Measurements from ENCODE around the gene TACR1. TPM values are rescaled to one million over a fixed set of nuclear protein-coding genes. Genes with fewer than 3 reads are reported as not detected.
"Not testable (repeated sequence)": the region's sequence is repeated elsewhere in the genome, so short reads cannot be mapped to it uniquely, and the experiment has no call there.

TACR1 gene
- total RNA-seq, 1 donor from 2014 or later, result not detected

DNA sequence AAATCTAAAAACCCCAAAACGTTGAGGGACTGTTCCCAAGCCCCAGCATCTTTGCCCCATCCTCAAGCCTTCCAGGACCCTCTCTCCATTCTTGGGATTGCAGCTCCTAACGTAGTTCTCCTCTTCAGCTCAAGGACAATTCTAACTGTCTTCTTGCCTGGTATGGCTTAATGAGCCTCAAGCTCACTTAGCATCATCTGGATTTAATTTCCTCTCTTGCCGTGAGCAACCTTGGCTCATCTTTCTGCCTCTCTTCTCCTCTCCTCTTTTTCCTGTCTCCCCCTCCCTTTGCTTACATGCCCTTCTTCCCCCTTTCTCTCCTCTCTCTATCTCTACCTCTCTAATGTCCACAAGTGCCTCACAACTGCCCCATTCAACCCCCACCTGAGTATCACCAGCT, 44.2 kb downstream of the TACR1 start:
- intact Hi-C loops (cut with DNase I), result no loop called here
- DNase-seq (ENCODE audit: low spot score), result no peak

DNA sequence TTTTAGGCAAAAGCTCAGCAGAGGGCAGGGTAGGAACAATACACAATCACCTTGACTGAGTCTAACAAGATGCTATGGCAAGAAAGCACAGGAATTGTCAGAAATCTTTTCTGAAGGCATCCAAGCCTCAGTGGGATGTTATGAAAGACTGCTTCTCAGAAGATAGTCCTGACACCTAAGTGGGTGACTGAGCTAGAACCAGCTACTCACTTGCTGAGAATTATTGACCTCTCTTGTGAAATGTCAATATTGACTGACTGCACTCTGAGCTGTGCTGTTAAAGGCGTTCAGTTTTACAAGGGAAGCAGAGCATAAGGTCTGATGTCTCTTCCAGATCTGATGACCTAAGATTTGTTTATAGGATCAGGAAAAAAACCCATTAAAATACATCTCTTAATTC, 46.1 kb downstream of the TACR1 start:
- intact Hi-C loops (cut with DNase I), result no loop called here
- no peak for DNase-seq (ENCODE audit: low spot score)

DNA sequence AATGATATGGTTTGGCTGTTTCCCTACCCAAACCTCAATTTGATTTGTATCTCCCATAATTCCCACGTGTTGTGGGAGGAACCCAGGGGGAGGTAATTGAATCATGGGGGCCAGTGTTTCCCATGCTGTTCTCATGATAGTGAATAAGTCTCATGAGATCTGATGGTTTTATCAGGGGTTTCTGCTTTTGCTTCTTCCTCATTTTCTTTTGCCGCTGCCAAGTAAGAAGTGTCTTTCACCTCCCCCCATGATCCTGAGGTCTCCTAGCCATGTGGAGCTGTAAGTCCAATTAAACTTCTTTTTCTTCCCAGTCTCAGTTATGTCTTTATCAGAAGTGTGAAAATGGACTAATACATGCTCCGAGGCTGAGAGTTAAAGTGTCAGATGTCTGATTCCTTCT, 47.1 kb downstream of the TACR1 start:
- intact Hi-C loops (cut with DNase I); DNase-seq (ENCODE audit: low spot score): not testable (repeated sequence)

DNA sequence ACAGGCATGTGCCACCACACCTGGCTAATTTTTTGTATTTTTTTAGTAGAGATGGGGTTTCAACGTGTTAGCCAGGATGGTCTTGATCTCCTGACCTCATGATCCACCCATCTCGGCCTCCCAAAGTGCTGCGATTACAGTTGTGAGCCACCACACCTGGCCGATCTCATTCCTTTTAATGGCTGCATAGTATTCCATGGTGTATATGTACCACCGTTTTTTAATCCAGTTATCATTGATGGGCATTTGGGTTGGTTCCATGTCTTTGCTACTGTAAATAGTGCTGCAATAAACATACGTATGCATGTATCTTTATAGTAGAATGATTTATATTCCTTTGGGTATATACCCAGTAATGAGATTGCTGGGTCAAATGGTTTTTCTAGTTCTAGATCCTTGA, 51.4 kb downstream of the TACR1 start:
- intact Hi-C loops (cut with DNase I), result not testable (repeated sequence)

DNA sequence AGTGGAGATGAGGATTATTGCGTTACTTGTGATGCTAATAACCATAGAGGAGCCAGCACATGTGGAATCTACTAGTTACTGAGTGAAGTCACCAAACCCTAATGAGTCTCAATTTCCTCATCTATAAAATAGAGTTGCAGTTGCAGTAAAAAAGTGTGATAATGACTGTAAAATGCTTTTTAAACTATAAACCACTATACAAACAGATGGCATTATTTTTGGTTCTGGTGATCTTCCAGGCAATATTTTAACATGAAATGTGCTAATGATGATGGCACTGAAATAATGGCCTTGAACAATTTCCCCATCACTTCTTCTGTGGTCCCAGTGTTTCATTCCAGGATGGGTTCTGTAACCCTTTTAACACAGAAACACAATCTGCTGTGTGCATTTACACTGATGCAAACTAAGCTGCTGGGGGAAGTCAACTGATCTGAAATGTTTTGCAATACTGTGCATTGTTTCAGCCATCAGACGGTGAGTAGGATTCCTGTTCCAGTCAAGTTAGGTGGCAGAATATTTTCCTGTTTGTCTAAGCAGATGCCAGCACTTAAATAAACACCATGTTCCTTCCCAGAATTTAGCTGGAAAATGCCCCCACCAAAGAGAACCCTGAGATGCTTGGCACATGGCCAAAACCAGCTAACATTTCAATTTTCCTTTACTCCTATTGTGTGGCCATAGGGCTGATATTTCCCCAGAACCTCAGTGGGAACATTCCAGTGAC, 52.6 kb downstream of the TACR1 start:
- no peak for DNase-seq (ENCODE audit: low spot score)

More for the DNA sequence above, 51.4 kb downstream of the TACR1 start:
- not testable (repeated sequence) for DNase-seq (ENCODE audit: low spot score)

DNA sequence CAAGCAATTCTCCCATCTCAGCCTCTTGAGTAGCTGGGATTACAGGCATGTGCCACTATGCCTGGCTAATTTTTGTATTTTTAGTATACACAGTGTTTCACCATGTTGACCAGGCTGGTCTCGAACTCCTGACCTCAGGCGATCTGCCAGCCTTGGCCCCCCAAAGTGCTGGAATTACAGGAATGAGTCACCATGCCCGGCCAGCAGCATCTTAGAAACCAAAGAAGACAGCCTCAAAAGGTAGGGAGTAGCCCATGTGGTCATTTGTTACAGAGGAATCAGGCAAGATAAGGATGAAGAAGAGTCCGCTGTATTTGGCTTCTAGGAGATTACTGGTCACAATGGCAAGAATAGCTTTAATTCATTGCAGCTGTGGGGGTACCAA, 53.1 kb downstream of the TACR1 start:
- DNase-seq (ENCODE audit: low spot score); intact Hi-C loops (cut with DNase I): not testable (repeated sequence)

More for the DNA sequence above, 52.6 kb downstream of the TACR1 start:
- intact Hi-C loops (cut with DNase I), result no loop called here

DNA sequence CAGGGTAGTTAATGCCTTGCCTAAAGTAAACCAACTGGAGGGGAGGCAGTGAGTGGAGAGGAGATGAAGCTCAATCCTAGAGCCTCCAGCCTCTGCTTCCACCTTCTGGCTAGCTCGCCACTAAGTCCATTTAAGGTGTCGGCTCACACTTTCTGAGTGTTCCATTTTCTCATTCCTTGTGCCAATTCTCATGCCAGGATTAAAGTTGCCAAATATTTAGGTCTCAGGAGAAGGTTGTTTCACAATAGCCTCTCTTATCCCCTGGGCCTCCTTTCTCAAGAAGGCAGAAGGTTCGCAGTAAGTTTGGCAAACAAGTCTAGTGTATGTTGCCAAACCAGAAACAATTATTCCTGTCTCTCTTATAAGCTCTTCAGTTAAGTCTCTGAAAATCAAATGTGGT, 57.2 kb downstream of the TACR1 start:
- no peak for DNase-seq (ENCODE audit: low spot score)
- intact Hi-C loops (cut with DNase I), result no loop called here

DNA sequence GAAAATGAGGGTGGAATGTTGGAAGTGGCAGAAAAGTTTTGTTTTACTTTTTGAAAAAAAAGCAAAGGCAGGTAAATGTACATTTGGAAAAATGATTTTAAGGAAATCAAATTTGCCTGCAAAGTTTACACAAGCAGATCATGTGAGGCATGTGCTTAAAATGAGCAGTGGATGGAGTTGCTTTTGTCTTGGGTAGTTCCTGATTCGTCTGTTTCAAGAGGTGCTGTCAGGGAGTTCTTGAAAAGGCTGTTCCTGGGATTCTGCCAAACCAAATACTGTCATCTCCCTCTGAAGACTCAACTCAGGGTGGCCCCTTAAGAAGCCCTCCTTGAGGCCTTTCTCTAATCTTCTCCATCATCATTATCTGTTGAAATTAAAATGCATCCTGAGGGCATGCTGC, 59.0 kb downstream of the TACR1 start:
- no peak for DNase-seq (ENCODE audit: low spot score)
- intact Hi-C loops (cut with DNase I), result no loop called here

DNA sequence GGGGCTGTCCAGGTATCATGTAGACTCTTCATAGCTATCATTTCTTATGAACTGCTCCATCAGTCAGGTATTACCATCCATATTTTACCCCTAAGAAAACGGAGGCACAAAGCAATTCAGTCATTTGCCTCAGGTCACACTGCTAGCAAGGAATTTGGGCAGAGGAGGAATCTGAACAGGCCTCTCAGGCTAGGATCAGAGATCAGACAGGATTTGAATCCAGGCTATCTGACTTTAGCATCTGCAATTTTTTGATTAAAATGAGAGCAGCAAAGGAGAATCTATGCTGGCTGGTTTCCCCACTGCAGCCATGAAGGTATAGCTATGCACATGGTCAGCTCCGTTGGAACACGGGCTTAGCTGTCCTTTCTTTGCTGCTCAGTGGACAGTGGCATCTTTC, 60.1 kb downstream of the TACR1 start:
- intact Hi-C loops (cut with DNase I), result no loop called here
- no peak for DNase-seq (ENCODE audit: low spot score)

DNA sequence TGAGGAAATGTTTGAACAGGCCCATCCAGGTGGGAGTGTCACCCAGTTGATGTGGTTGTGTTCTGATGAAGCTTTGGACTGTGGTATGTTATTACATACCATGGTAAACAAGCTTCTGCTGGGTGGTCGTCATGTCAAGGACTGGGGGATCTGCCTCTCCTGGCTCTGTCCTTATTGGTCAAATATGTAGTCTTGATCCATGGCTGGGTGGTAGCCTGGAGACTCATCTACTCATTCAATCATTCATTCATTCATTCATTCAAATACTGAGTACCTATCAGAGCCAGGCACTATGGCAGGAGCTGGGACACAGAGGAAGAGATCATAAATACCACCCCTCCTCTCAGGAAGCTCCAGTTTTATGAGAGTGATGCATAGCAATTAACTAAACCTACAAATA, 60.8 kb downstream of the TACR1 start:
- DNase-seq (ENCODE audit: low spot score), result no peak
- intact Hi-C loops (cut with DNase I), result no loop called here

DNA sequence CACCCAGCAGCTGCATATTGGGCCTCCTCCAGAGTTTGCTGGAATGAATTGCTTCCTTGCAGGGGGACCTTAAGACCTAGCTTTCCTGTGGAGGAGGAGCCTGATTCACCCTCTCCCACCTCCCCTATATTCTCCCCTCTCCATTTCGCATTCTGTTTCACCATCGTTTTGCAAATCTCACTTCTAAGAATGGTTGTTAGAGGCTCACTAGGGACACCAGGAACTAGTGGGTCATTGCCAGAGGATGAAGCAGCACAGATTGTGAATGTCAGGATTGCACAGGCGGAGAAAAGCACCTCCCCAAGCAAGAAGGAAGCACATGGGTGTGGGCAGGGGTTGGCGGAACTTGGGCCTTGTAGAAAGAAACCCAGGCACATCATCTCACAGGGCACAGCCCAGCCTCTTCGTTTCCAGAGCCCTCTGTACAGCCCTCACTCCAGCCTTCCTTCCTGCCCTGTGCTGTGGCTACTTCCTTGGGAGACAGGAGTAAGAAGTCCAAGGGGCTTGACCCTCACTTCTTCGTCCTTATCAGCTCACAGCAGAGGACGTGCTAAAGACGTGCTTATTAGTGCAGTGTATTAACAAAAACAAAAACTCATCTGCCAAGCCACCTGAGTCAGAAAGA, 63.4 kb downstream of the TACR1 start:
- DNase-seq (ENCODE audit: low spot score), result no peak
- intact Hi-C loops (cut with DNase I), result no loop called here

DNA sequence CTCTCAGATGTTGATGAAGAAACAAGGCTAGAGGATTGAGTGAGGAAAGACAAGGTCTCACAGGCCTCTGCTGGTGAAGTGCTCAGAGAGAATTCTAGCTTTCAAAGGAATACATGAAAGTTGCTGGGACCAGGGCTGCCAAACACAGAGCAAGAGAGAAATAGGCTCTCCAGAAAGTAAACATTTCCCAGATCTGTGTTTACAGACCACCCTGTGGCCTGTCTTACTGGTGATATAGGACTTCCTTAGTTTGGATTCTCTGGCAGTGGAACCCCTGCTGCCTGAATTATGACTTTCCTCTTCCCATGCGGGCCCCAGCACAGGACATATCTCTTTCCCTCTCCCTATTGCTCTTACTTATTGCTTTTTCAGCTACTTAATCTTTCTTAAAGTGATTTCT, 64.5 kb downstream of the TACR1 start:
- DNase-seq (ENCODE audit: low spot score), result no peak

DNA sequence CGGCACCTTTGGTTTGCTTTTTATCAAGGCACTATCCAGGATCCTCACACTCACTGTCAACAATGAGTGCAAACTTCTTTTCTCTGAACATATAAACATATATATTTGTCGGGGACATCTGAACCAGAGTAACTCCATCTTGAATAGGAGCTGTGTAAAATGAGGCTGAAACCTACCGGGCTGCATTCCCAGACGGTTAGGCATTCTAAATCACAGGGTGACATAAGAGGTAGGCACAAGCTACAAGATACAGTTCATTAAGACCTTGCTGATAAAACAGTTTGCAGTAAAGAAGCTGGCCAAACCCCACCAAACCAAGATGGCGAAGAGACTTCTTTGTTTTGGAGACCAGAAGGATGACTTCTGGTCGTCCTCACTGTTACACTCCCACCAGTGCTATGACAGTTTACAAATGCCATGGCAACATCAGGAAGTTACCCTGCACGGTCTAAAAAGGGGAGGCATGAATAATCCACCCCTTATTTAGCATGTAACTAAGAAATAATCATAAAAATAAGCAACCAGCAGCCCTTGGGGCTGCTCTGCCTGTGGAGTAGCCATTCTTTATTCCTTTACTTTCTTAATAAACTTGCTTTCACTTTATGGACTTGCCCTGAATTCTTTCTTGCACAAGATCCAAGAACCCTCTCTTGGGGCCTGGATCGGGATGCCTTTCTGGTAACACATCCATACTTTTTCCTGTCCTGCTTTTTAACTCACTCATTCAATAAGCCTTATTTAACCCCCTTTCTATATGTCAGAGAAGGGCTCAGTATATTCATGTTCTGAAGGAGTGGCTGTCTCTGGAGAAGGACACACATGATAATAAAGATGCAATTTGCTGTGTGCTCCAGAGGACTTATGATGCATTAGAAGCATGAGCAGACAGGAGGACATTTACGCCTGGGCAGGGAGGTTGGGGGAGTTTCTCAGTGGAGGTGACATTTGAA, 65.4 kb downstream of the TACR1 start:
- DNase-seq (ENCODE audit: low spot score), result no peak
- intact Hi-C loops (cut with DNase I), result no loop called here

More for the DNA sequence above, 64.5 kb downstream of the TACR1 start:
- intact Hi-C loops (cut with DNase I), result no loop called here

DNA sequence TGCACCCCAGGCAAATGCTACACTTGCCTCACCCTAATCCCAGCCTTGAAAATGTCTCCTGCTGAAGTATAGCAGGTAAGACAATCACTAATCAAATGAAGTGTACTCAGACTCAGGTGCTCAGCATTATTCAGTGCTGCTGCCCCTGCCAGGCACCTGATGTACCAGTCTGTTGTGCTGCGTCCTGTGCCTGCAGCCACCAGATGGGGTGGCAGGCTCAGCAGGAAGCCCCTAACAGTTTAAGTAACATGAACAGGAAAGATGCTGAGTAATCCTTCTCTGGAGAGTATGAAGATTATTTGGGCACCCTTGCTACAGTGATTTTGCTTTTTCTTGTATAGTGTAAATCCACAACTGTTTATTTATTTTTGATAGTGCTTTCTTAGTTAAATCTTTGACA, 69.1 kb downstream of the TACR1 start:
- no peak for DNase-seq (ENCODE audit: low spot score)

DNA sequence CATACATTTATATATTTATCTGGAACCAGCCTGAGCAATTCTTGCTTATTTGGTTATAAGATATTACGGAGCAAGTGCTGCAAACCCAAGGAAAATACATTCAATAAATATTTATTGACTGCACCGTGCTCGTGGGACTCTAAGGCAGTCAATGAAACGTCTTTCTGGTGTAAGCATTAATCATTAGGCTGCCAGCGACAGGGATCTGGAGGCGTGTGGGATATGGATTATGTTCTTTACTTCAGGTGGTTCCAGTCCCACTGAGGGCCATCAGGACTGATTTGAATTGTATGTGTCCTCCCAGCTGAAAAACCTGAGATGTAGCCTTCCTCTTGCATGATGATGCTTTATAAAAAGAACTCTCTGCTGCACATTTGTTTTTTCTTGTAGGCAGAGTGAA, 75.4 kb downstream of the TACR1 start:
- no peak for DNase-seq (ENCODE audit: low spot score)
- intact Hi-C loops (cut with DNase I), result no loop called here

More for the DNA sequence above, 69.1 kb downstream of the TACR1 start:
- intact Hi-C loops (cut with DNase I), result no loop called here

DNA sequence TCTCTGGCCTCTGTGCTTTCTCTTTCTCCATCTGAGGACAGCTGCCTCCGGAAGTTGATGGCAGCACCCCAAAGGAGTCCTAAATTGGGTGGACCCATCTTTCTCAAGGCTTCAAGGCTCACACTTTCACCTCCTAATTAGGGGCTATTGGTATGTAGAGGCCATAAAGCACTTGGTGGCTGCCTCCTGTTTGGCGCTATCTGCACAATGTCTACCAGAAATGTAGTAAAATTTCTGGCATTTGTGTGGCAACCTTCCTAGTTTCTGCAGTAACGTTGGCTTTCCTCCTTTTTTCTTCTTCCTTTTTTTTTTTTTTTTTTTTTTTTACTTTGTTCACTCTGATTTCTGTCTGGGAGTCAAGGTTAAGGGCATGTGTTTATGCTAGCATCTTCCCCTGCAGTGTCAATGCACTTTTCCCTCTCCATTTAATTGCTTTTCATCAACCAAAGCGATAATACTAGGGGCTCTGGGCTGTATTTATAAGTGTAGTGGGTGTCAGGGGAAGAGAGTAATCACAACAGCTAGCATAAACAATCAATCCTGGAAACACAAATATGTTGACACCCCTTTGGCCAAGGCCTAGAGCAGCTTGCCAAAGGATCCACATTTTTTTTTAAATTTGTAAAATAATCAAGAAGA, 86.0 kb downstream of the TACR1 start:
- no peak for DNase-seq (ENCODE audit: low spot score)
- intact Hi-C loops (cut with DNase I), result no loop called here

DNA sequence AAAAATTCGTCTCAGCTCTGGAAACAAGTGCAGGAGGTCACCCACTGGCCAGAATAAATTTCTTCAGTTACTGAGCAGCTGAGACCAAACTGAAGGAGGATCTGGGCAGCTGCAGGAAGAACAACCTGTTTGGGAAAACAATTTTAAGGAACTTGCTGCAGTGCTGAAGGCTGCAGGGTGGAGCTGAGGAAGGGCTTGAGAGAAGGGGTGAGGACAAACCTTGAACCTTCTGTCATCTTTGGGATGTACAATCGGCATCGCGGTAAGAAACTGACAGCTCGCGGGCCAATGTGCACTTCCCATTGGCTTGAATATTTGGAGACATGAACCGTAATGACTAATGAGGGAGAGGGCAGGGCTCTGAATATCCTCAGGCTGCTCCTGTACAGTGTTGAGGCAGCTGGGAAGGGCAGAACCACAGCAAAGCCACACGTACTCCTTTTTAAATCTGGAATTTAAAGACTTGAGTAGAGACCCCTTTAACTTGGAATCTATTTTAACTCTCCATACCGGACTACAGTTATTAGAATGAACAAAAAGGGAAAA, 90.3 kb downstream of the TACR1 start:
- no peak for DNase-seq (ENCODE audit: low spot score)
- intact Hi-C loops (cut with DNase I), result no loop called here

DNA sequence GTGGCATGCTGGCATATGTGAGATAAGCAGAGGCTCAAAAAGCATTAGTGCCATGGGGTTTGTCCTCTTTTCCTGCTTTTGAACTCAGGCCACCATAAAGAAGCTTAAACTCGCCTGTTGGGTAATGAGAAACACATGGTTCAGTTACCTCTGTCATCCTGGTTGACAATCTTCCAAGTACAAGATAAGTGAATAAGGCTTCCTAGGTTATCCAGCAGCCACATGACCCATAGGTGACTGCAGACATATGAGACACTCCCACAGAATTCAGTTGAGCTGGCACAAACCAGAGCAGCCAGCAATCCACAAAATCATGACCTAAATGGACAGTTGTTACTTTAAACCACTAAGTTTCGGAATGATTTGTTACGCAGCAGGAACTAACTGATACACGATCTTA, 97.3 kb downstream of the TACR1 start:
- DNase-seq (ENCODE audit: low spot score), result no peak
- intact Hi-C loops (cut with DNase I), result no loop called here

DNA sequence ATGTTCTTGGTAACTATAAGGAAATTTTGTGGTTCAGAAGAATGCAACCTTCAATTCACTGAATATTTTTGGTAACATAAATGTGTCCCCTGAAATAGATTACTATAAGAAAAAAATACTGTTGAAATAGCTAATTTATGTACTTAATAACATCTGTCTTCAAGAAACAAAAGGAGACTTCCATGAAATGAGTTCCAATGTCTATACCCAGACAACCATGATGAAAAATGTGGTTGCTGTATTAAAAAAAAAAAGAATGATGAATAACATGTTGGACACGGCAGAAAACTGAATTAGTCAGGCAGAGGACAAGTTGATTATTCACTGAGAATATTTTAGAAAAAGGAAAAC, 98.5 kb downstream of the TACR1 start:
- intact Hi-C loops (cut with DNase I), result no loop called here
- no peak for DNase-seq (ENCODE audit: low spot score)

Measured in cardiac septum (tissue), 1 donor.